Ectodermal cell (in vitro differentiated cells): ENCODE measurements around the gene UBE4B. TPM values are rescaled to one million over a fixed set of nuclear protein-coding genes. Genes with fewer than 3 reads are reported as not detected.
A peak's percentile ranks its signal among the peaks of the same experiment; 100 is the strongest.

Experiments
- H3K27ac ChIP-seq: 2 replicates; pipeline ENCODE4 v1.7.0; 2013; ENCODE audit warnings: mild to moderate bottlenecking, low read depth, low read length; ENCODE audit not compliant: insufficient read depth, poor library complexity, severe bottlenecking
- H3K27me3 ChIP-seq: 2 replicates; pipeline ENCODE4 v1.7.0; 2013; ENCODE audit warnings: mild to moderate bottlenecking, low read length; ENCODE audit not compliant: insufficient read depth, control insufficient read depth, poor library complexity, severe bottlenecking
- H3K36me3 ChIP-seq: one replicate; pipeline ENCODE4 v1.7.0; 2013; ENCODE audit warnings: low read length; ENCODE audit not compliant: control insufficient read depth, insufficient read depth
- H3K4me1 ChIP-seq: one replicate; pipeline ENCODE4 v1.7.0; 2013; ENCODE audit warnings: low read length; ENCODE audit not compliant: control insufficient read depth, insufficient read depth
- H3K4me3 ChIP-seq: 2 replicates; pipeline ENCODE4 v1.7.0; 2013; ENCODE audit warnings: low read depth, low read length, control low read depth; ENCODE audit not compliant: insufficient read depth
- H3K9me3 ChIP-seq: 2 replicates; pipeline ENCODE4 v1.7.0; 2013; ENCODE audit warnings: mild to moderate bottlenecking, low read length, moderate library complexity; ENCODE audit not compliant: control insufficient read depth
- WGBS, 2 experiments: methylation state at CpG; one replicate each; pipeline ENCODE4 v1.1.7; 2013; ENCODE audit warnings: missing lambda C conversion rate in 2 of 2; 5-methylcytosine and 5-hydroxymethylcytosine counted together
- polyA plus RNA-seq, 4 experiments: library from polyadenylated mRNA; stranded (reverse); fragments of 50-300 nt; gene quantifications; one replicate each; pipeline ENCODE4 v1.2.3, GENCODE V29; 2013

Gene UBE4B
- polyA plus RNA-seq (2013, experiment 1 of 4): 77.3 TPM
- polyA plus RNA-seq (2013, experiment 2 of 4): 78.0 TPM
- 52.7 TPM for polyA plus RNA-seq (2013, experiment 3 of 4)
- polyA plus RNA-seq (2013, experiment 4 of 4): 57.8 TPM

- 0% methylated on average over 68 to 72 of the region's 73 CpGs for WGBS, 2 experiments
- Histone ChIP-seq H3K27ac (peak within 1 kb of the TSS; percentile 91), H3K9me3 (no peaks in the 10 kb centered on the region), H3K27me3 (no peaks in the 10 kb centered on the region), H3K4me3 (peak within 1 kb of the TSS; percentile 57), H3K4me1 (no peaks in the 10 kb centered on the region), H3K36me3 (no peaks in the 10 kb centered on the region)
Observed at GRCh38 chr1:10032590-10033358, at the start of gene UBE4B. Gene UBE4B (plus strand): TSS chr1:10032958. CDS start chr1:10033671, 713 bp downstream.

DNA sequence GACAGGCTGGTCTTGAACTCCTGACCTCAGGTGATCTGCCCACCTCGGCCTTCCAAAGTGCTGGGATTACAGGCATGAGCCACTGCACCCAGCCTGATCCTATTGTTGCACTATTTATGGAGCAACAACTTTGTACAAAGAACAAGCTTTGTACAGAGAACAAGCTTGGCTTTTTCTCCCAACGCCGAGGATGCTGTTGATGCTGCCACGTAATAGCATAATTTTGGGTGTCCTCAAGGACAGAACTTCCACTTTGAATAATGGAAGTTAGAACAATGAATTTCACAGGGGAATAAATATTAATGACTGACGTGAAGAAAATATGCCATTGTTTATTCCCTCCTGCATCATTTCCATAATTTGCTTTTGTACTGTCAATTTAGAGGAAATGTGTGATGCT lies 48.5 kb upstream of the UBE4B start:
- no peak overlapping the region for H3K4me3 ChIP-seq
- WGBS, 2 experiments: 97 to 98% methylated on average over 4 to 5 of the region's 5 CpGs
- H3K27me3 ChIP-seq: no peaks in the 10 kb centered on the region
- H3K36me3 ChIP-seq: peaks cover 6% of the 10 kb centered on the region
- H3K9me3 ChIP-seq: no peaks in the 10 kb centered on the region
- H3K27ac ChIP-seq: no peak overlapping the region
- no peaks in the 10 kb centered on the region for H3K4me1 ChIP-seq

- no peaks in the 10 kb centered on the region for H3K9me3 ChIP-seq
- WGBS, 2 experiments: 74 to 76% methylated on average over 6 of the region's 6 CpGs
- H3K4me3 ChIP-seq: no peak overlapping the region
- peaks cover 6% of the 10 kb centered on the region for H3K36me3 ChIP-seq
- no peak overlapping the region for H3K27ac ChIP-seq
- no peaks in the 10 kb centered on the region for H3K4me1 ChIP-seq
- no peaks in the 10 kb centered on the region for H3K27me3 ChIP-seq
Observed at GRCh38 chr1:9985001-9985400, 47.8 kb upstream of the UBE4B start.

DNA sequence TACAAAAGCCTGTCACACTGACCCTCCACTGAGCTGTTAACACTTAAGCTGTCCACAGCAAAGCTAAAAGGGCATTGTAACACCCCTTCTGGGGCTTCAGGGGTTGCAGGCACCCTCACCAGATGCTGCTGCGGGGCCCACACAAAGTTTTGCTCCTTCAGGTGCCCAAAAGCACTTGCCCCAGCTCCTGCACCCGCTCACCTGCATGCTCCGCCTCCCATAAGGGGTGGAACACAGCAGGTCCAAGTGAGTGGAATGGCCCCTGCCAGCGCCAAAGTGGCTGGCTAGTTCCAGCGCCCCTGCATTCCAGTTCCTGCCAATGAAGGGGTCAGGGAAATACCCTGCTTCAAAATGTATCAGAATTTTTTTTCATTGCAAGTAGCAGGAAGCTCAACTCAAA lies 43.0 kb upstream of the UBE4B start:
- whole genome bisulfite sequencing, 2 experiments: 88 to 89% methylated on average over 5 of the region's 5 CpGs
- H3K9me3 ChIP-seq: no peaks in the 10 kb centered on the region

GRCh38 chr1:9990944-9991343 lies 41.8 kb upstream of the UBE4B start:
- H3K27me3 ChIP-seq: peaks cover 10% of the 10 kb centered on the region
- H3K9me3 ChIP-seq: no peaks in the 10 kb centered on the region
- H3K27ac ChIP-seq: no peak overlapping the region
- H3K4me1 ChIP-seq: no peaks in the 10 kb centered on the region
- H3K4me3 ChIP-seq: no peak overlapping the region
- WGBS, 2 experiments: 94 to 96% methylated on average over 2 of the region's 2 CpGs
- H3K36me3 ChIP-seq: no peaks in the 10 kb centered on the region

More for the DNA sequence above, 43.0 kb upstream of the UBE4B start:
- H3K27ac ChIP-seq: no peak overlapping the region
- no peaks in the 10 kb centered on the region for H3K27me3 ChIP-seq
- no peak overlapping the region for H3K4me3 ChIP-seq
- no peaks in the 10 kb centered on the region for H3K4me1 ChIP-seq
- no peaks in the 10 kb centered on the region for H3K36me3 ChIP-seq

GRCh38 chr1:9992910-9993309 lies 39.8 kb upstream of the UBE4B start:
- no peak overlapping the region for H3K27ac ChIP-seq
- H3K27me3 ChIP-seq: peaks cover 29% of the 10 kb centered on the region
- no peaks in the 10 kb centered on the region for H3K4me1 ChIP-seq
- H3K36me3 ChIP-seq: no peaks in the 10 kb centered on the region
- H3K9me3 ChIP-seq: no peaks in the 10 kb centered on the region
- H3K4me3 ChIP-seq: no peak overlapping the region
- 89 to 94% methylated on average over 5 of the region's 5 CpGs for WGBS, 2 experiments

DNA sequence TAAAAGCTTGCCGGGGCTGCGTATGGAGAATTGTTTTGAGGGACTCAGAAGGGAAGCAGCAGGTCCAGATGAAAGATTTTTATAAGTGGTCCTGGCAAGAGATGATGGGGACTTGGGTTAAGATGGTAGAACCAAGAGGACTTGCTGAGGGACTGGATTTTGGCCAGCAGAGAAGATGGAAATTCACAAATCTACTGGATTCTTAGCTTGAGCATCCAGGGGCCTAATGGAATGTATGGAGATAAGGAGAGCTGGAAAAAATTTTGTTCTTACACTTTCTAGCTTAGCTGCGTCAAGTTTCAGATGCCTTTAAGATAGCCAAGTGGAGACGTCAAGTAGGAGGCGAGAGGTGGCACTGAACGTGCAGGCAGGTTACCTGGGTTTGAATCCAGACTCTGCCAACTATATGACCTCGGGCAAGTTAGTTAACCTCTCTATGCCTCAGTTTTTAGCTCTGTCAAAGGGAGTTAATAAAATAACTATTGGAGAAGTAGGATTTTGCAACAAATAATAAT lies 39.1 kb upstream of the UBE4B start:
- H3K4me1 ChIP-seq: no peaks in the 10 kb centered on the region
- no peaks in the 10 kb centered on the region for H3K36me3 ChIP-seq
- WGBS, 2 experiments: 93 to 95% methylated on average over 7 of the region's 7 CpGs

GRCh38 chr1:9996624-9997582 lies 35.9 kb upstream of the UBE4B start, which contains the start of gene RBP7:
Gene RBP7 (plus strand): TSS chr1:9997228. CDS start chr1:9997259, 31 bp downstream.
- WGBS, 2 experiments: 6% methylated on average over 70 to 71 of the region's 71 CpGs
- no peak within 1 kb of the TSS for H3K27ac ChIP-seq
- no peaks in the 10 kb centered on the region for H3K36me3 ChIP-seq
- H3K4me3 ChIP-seq: peak within 1 kb of the TSS; percentile 31
- no peaks in the 10 kb centered on the region for H3K9me3 ChIP-seq
- no peaks in the 10 kb centered on the region for H3K4me1 ChIP-seq
- peaks cover 43% of the 10 kb centered on the region for H3K27me3 ChIP-seq

More for the DNA sequence above, 39.1 kb upstream of the UBE4B start:
- peaks cover 36% of the 10 kb centered on the region for H3K27me3 ChIP-seq
- H3K4me3 ChIP-seq: no peak overlapping the region
- H3K9me3 ChIP-seq: no peaks in the 10 kb centered on the region
- no peak overlapping the region for H3K27ac ChIP-seq

DNA sequence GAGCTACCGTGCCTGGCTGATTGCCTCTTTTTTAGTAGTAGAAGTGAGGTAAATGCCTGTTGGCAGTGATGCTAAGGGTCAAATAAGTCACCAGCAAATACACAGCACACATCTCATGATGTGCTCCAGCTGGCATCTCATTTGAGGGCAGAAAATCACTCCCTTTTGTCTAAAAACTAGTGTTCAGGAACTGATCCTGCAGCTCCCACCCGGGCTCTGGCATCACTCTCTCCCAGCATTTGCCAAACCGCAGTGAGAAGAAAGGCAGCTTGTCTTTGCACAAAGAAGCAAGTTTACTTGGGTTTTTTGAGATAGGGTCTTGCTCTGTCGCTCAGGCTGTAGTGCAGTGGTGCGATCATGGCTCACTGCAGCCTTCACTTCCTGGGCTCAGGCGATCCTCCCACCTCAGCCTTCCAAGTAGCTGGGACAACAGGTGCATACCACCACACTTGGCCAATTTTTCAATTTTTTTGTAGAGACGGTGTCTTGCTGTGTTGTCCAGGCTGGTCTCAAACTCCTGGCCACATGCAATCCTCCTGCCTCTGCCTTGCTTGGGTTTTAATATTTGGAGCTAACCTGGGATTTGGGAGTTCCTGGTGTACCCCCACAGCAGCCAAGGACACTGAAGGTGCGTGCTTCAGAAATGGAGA lies 31.6 kb upstream of the UBE4B start:
- H3K4me3 ChIP-seq: no peak overlapping the region
- 89 to 94% methylated on average over 8 of the region's 8 CpGs for WGBS, 2 experiments
- no peaks in the 10 kb centered on the region for H3K36me3 ChIP-seq
- no peaks in the 10 kb centered on the region for H3K9me3 ChIP-seq
- H3K27ac ChIP-seq: no peak overlapping the region
- no peaks in the 10 kb centered on the region for H3K4me1 ChIP-seq
- H3K27me3 ChIP-seq: peaks cover 32% of the 10 kb centered on the region
